Measurements from ENCODE around the gene MAP2K3. TPM values are rescaled to one million over a fixed set of nuclear protein-coding genes. Genes with fewer than 3 reads are reported as not detected.

Gene MAP2K3
- polyA plus RNA-seq, 3 donors, result 107 to 166 (median 164) TPM

GRCh38 chr17:21280081-21280518 lies 4.4 kb upstream of the MAP2K3 start:
- H3K27ac ChIP-seq (ENCODE audit: low read depth in 1 of 2, low read length in 2 of 2), result no peak overlapping the region
- H3K27ac Mint-ChIP-seq, result peak overlapping the region in 6 of 7 donors; percentile 42 to 90 (median 80)
- H2AFZ ChIP-seq (ENCODE audit: insufficient read depth, low read depth, low read length, poor library complexity, severe bottlenecking), result peak overlapping the region; percentile 54
- intact Hi-C loops (cut with micrococcal nuclease), result loop anchor here (1.0 to 10.0 kb wide), 5 partner anchors 8 to 235 kb away; partner anchors contain the start of genes DHRS7B (in 1 of the 2) and USP22 (in 1 of the 2)
- TF ChIP-seq CTCF (IDR thresholded peaks at IDR 0.05), result peak; percentile 96
- H3K9ac ChIP-seq (ENCODE audit: insufficient read depth, low read length, poor library complexity, severe bottlenecking), result no peak overlapping the region
- H3K36me3 Mint-ChIP-seq, result peaks cover 0 to 2% of the 10 kb centered on the region in 2 donors
- peaks cover 5% of the 10 kb centered on the region for H3K79me2 ChIP-seq (ENCODE audit: insufficient read depth, low read length)
- peaks cover 69% of the 10 kb centered on the region for H3K4me1 Mint-ChIP-seq
- no peak overlapping the region for H3K4me3 ChIP-seq (replicated peaks in 1 of 3; ENCODE audit: low read depth in 2 of 3, low read length in 3 of 3)
- H3K27me3 ChIP-seq (ENCODE audit: control insufficient read depth in 2 of 2, insufficient read depth in 2 of 2, low read length in 2 of 2), result no peaks in the 10 kb centered on the region
- H4K20me1 ChIP-seq (ENCODE audit: insufficient read depth, low read length), result peaks cover 27% of the 10 kb centered on the region
- WGBS (ENCODE audit: insufficient coverage), result 10% methylated on average over 7 of the region's 10 CpGs
- peaks cover 0 to 2% (median 0%) of the 10 kb centered on the region in 7 donors for H3K9me3 Mint-ChIP-seq
- H3K4me1 ChIP-seq (ENCODE audit: control insufficient read depth in 1 of 2, insufficient read depth in 2 of 2, low read length in 2 of 2), result peaks cover 68 to 79% of the 10 kb centered on the region in 2 donors
- peak overlapping the region; percentile 5 for H3K4me2 ChIP-seq (replicated peaks; ENCODE audit: extremely low read depth, low read length, poor library complexity, severe bottlenecking)
- H3K9me3 ChIP-seq (replicated peaks in 1 of 2; ENCODE audit: control insufficient read depth in 1 of 2, insufficient read depth in 1 of 2, low read length in 2 of 2), result no peaks in the 10 kb centered on the region
- H3K36me3 ChIP-seq (replicated peaks in 1 of 2; ENCODE audit: control insufficient read depth in 1 of 2, insufficient read depth in 2 of 2, low read length in 2 of 2), result no peaks in the 10 kb centered on the region
- H3K4me3 Mint-ChIP-seq, result peak overlapping the region in 1 of 2 donors; percentile 6
- H3K27me3 Mint-ChIP-seq (ENCODE audit: low read depth in 3 of 3), result peaks cover 2 to 6% (median 3%) of the 10 kb centered on the region in 3 donors
- DNase-seq, result peak; percentile 83 to 87 (median 87)

DNA sequence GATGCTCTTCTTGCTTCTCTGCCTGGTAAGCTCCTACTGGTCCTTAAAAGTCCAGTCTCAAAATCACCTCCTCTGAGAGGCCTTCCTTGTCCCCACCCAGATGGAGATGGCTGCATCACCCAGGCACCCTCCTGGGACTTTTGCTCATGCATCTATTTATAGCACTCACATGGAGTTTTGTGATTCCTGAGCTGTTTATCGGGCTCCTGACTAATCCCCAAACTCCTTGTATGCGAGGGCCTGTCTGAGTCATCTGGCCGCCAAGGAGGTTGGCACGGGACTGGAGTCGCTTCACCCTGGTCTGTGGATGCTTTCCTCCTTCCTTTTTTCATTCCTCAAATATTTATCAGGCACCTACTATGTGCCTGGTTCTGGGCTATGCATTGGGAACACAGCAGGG lies 2.3 kb upstream of the MAP2K3 start:
- peak overlapping the region in 1 of 2 donors; percentile 53 for H3K4me3 Mint-ChIP-seq
- H3K27ac ChIP-seq (ENCODE audit: low read depth in 1 of 2, low read length in 2 of 2), result peak overlapping the region in 1 of 2 donors; percentile 5
- peaks cover 2 to 3% (median 2%) of the 10 kb centered on the region in 3 donors for H3K27me3 Mint-ChIP-seq (ENCODE audit: low read depth in 3 of 3)
- H3K4me1 Mint-ChIP-seq, result peaks cover 72% of the 10 kb centered on the region
- H3K36me3 ChIP-seq (replicated peaks in 1 of 2; ENCODE audit: control insufficient read depth in 1 of 2, insufficient read depth in 2 of 2, low read length in 2 of 2), result no peaks in the 10 kb centered on the region
- peaks cover 65 to 72% of the 10 kb centered on the region in 2 donors for H3K4me1 ChIP-seq (ENCODE audit: control insufficient read depth in 1 of 2, insufficient read depth in 2 of 2, low read length in 2 of 2)
- no peaks in the 10 kb centered on the region for H3K27me3 ChIP-seq (ENCODE audit: control insufficient read depth in 2 of 2, insufficient read depth in 2 of 2, low read length in 2 of 2)
- no peak overlapping the region for H3K4me3 ChIP-seq (replicated peaks in 1 of 3; ENCODE audit: low read depth in 2 of 3, low read length in 3 of 3)
- H3K9me3 ChIP-seq (replicated peaks in 1 of 2; ENCODE audit: control insufficient read depth in 1 of 2, insufficient read depth in 1 of 2, low read length in 2 of 2), result no peaks in the 10 kb centered on the region
- H3K36me3 Mint-ChIP-seq, result peaks cover 12 to 13% of the 10 kb centered on the region in 2 donors
- peaks cover 49% of the 10 kb centered on the region for H4K20me1 ChIP-seq (ENCODE audit: insufficient read depth, low read length)
- no peak overlapping the region for H3K4me2 ChIP-seq (replicated peaks; ENCODE audit: extremely low read depth, low read length, poor library complexity, severe bottlenecking)
- no peaks in the 10 kb centered on the region for H3K9me3 Mint-ChIP-seq
- no peak for TF ChIP-seq CTCF (IDR thresholded peaks at IDR 0.05)
- H2AFZ ChIP-seq (ENCODE audit: insufficient read depth, low read depth, low read length, poor library complexity, severe bottlenecking), result no peak overlapping the region
- WGBS (ENCODE audit: insufficient coverage), result 82% methylated on average over 2 of the region's 5 CpGs
- peak in 2 of 3 donors; percentile 31 to 73 for DNase-seq
- intact Hi-C loops (cut with micrococcal nuclease), result loop anchor here (5.0 to 10.0 kb wide), 4 partner anchors 40 to 237 kb away; partner anchors contain the start of genes DHRS7B (in 1 of the 2) and USP22 (in 1 of the 2)
- peaks cover 27% of the 10 kb centered on the region for H3K79me2 ChIP-seq (ENCODE audit: insufficient read depth, low read length)
- H3K9ac ChIP-seq (ENCODE audit: insufficient read depth, low read length, poor library complexity, severe bottlenecking), result no peak overlapping the region
- H3K27ac Mint-ChIP-seq, result peak overlapping the region in 5 of 7 donors; percentile 31 to 87 (median 78)
